Stimulated activated CD4-positive, alpha-beta T cell treated with anti-CD3 and anti-CD28 coated beads, Interleukin-1b, Interleukin-23, amount 100 ng/mL, for 48 hours (primary cell): Measurements from ENCODE around the gene SPDYE2.
"Not testable (repeated sequence)": the region's sequence is repeated elsewhere in the genome, so short reads cannot be mapped to it uniquely, and the experiment has no call there.

ENCODE experiments used
- DNase-seq: peaks from one replicate; pipeline ENCODE4 v3.0.0-alpha.2; 2020

SPDYE2 gene

GRCh38 chr7:102542083-102542482 is 8.9 kb upstream of the SPDYE2 start:
- not testable (repeated sequence) for DNase-seq

- DNase-seq: not testable (repeated sequence)
Measured at GRCh38 chr7:102542771-102543170, 8.3 kb upstream of the SPDYE2 start.

- not testable (repeated sequence) for DNase-seq
Measured at GRCh38 chr7:102543596-102543995, 7.4 kb upstream of the SPDYE2 start, which contains the start of gene UPK3BL2. UPK3BL2 (minus strand) TSS chr7:102543696; CDS start chr7:102543636, 60 bp downstream.

- DNase-seq: not testable (repeated sequence)
Measured at GRCh38 chr7:102544372-102544771, 6.7 kb upstream of the SPDYE2 start.

- not testable (repeated sequence) for DNase-seq
Measured at GRCh38 chr7:102545288-102545687, 5.7 kb upstream of the SPDYE2 start.

- DNase-seq: not testable (repeated sequence)
Measured at GRCh38 chr7:102546353-102546752, 4.7 kb upstream of the SPDYE2 start.

GRCh38 chr7:102568620-102569019 is 17.6 kb downstream of the SPDYE2 start:
- not testable (repeated sequence) for DNase-seq

GRCh38 chr7:102572261-102573239 is 21.5 kb downstream of the SPDYE2 start, which contains the start of gene POLR2J3:
POLR2J3 (minus strand) TSS chr7:102572583; CDS start chr7:102572521, 62 bp downstream.
- DNase-seq: peak; percentile 100

- not testable (repeated sequence) for DNase-seq
Measured at GRCh38 chr7:102574607-102575006, 23.6 kb downstream of the SPDYE2 start.

GRCh38 chr7:102576363-102576762 is 25.3 kb downstream of the SPDYE2 start:
- DNase-seq: not testable (repeated sequence)

GRCh38 chr7:102577315-102578240 is 26.6 kb downstream of the SPDYE2 start:
- not testable (repeated sequence) for DNase-seq

GRCh38 chr7:102578486-102578885 is 27.5 kb downstream of the SPDYE2 start:
- DNase-seq: not testable (repeated sequence)

- DNase-seq: not testable (repeated sequence)
Measured at GRCh38 chr7:102581722-102582121, 30.7 kb downstream of the SPDYE2 start.

- not testable (repeated sequence) for DNase-seq
Measured at GRCh38 chr7:102583495-102583894, 32.5 kb downstream of the SPDYE2 start.

- DNase-seq: not testable (repeated sequence)
Measured at GRCh38 chr7:102589857-102590256, 38.8 kb downstream of the SPDYE2 start.

GRCh38 chr7:102592477-102593019 is 41.5 kb downstream of the SPDYE2 start:
- DNase-seq: peak; percentile 30

- not testable (repeated sequence) for DNase-seq
Measured at GRCh38 chr7:102593637-102594334, 42.8 kb downstream of the SPDYE2 start.

GRCh38 chr7:102596036-102596435 is 45.0 kb downstream of the SPDYE2 start:
- DNase-seq: not testable (repeated sequence)

GRCh38 chr7:102599699-102600098 is 48.7 kb downstream of the SPDYE2 start:
- DNase-seq: not testable (repeated sequence)

- not testable (repeated sequence) for DNase-seq
Measured at GRCh38 chr7:102602317-102602716, 51.3 kb downstream of the SPDYE2 start.

- DNase-seq: not testable (repeated sequence)
Measured at GRCh38 chr7:102604431-102605145, 53.6 kb downstream of the SPDYE2 start.
